ENCODE measurements around the gene ACSF2. TPM values are rescaled to one million over a fixed set of nuclear protein-coding genes. Genes with fewer than 3 reads are reported as not detected.

Gene ACSF2
- total RNA-seq, 1 experiment from 2014 or later: 12.2 TPM

- no peak overlapping the region for H3K9ac ChIP-seq (ENCODE audit: extremely low read depth, insufficient read length, low read length)
- Mint-ChIP-seq H3K36me3 (ENCODE audit: insufficient read depth in 1 of 3, low read depth in 3 of 3) (peaks cover 2 to 36% (median 36%) of the 10 kb centered on the region in 3 experiments), H3K4me3 (no peak overlapping the region), H3K4me1 (peaks cover 13% of the 10 kb centered on the region in 2 experiments), H3K9me3 (no peaks in the 10 kb centered on the region), H3K27ac (no peak overlapping the region; a peak in 1 of 7 replicates), H3K27me3 (ENCODE audit: low read depth) (peaks cover 3% of the 10 kb centered on the region)
- H4K20me1 ChIP-seq (ENCODE audit: control insufficient read depth, insufficient read depth, insufficient read length): no peaks in the 10 kb centered on the region
- H4K5ac ChIP-seq (ENCODE audit: insufficient read length, low read depth, low read length): no peak overlapping the region
- no peaks in the 10 kb centered on the region for H3K9me3 ChIP-seq (ENCODE audit: control insufficient read depth, low read depth, low read length)
- H3K4me1 ChIP-seq (ENCODE audit: insufficient read depth, low read length): no peaks in the 10 kb centered on the region
- H3K27ac ChIP-seq (ENCODE audit: insufficient read length, low read depth, low read length): no peak overlapping the region
- H2AK5ac ChIP-seq (ENCODE audit: insufficient read length, low read length): no peak overlapping the region
- no peak overlapping the region for H2BK20ac ChIP-seq (ENCODE audit: low read depth, low read length, poor library complexity, severe bottlenecking)
- H2BK12ac ChIP-seq (ENCODE audit: insufficient read length, low read depth, low read length): no peak overlapping the region
- no peak overlapping the region for H2BK15ac ChIP-seq (ENCODE audit: low read depth, low read length)
- no peak overlapping the region for H3K14ac ChIP-seq (ENCODE audit: insufficient read depth, low read length)
- no peak overlapping the region for H3K56ac ChIP-seq (ENCODE audit: insufficient read length, low read depth, low read length)
- H2BK120ac ChIP-seq (ENCODE audit: low read depth, low read length, poor library complexity, severe bottlenecking): no peak overlapping the region
- no peaks in the 10 kb centered on the region for H3K27me3 ChIP-seq (ENCODE audit: insufficient read depth, low read length)
- H3K4ac ChIP-seq (ENCODE audit: low read depth, low read length): no peak overlapping the region
- no CpG with 5 or more reads among the region's 11 CpGs for WGBS (ENCODE audit: extremely low coverage, insufficient read length, low lambda C conversion rate)
- H3K79me2 ChIP-seq (ENCODE audit: insufficient read depth, low read length): no peaks in the 10 kb centered on the region
- no peak overlapping the region for H2AFZ ChIP-seq (ENCODE audit: low read length)
- no peak for TF ChIP-seq CTCF (conservative IDR thresholded peaks at IDR 0.05)
- H3T11ph ChIP-seq (ENCODE audit: low read length): no peak overlapping the region
- no peak overlapping the region for H2BK5ac ChIP-seq (ENCODE audit: insufficient read length, low read length)
- no peak overlapping the region for H4K8ac ChIP-seq (replicated peaks; ENCODE audit: insufficient read length, low read depth, low read length)
- H3K23ac ChIP-seq (ENCODE audit: insufficient read length, low read depth, low read length): no peak overlapping the region
- H3K4me2 ChIP-seq (ENCODE audit: insufficient read depth, insufficient read length, low read length): no peak overlapping the region
- H4K91ac ChIP-seq (ENCODE audit: insufficient read length, low read depth, low read length): no peak overlapping the region
- no peaks in the 10 kb centered on the region for H3K23me2 ChIP-seq (ENCODE audit: insufficient read length, low read depth, low read length, poor library complexity, severe bottlenecking)
- no peak overlapping the region for H3K18ac ChIP-seq (ENCODE audit: insufficient read length, low read depth, low read length)
- DNase-seq: no peak
- H3K79me1 ChIP-seq (ENCODE audit: insufficient read depth, low read depth, low read length, poor library complexity, severe bottlenecking): no peaks in the 10 kb centered on the region
These were observed 58.6 kb downstream of the ACSF2 start for GRCh38 chr17:50484386-50485155.
